SU-DHL-6 (cell line): ENCODE data around the gene TBC1D22A.

Source experiments
- CTCF ChIP-seq: fragments of 200-600 bp; sonication (generic); IDR thresholded peaks from one replicate; pipeline ENCODE4 v1.5.1; 2017; ENCODE audit warnings: antibody characterized with exemption, mild to moderate bottlenecking, low read length, moderate library complexity; ENCODE audit not compliant: insufficient read depth, poor library complexity, severe bottlenecking
- EZH2phosphoT487 ChIP-seq: fragments of 200-600 bp; sonication (generic), shearing (Covaris generic); conservative IDR thresholded peaks from 2 replicates; pipeline ENCODE4 v1.6.1; 2018; ENCODE audit warnings: mild to moderate bottlenecking, antibody characterized with exemption, low read length, moderate library complexity, mixed read lengths

GRCh38 chr22:47206666-47207218 lies 444.3 kb downstream of the TBC1D22A start:
- TF ChIP-seq CTCF (no peak), EZH2phosphoT487 (no peak)
